Transverse colon (tissue), 4 donors: ENCODE measurements around the gene TTC28. TPM values are rescaled to one million over a fixed set of nuclear protein-coding genes. Genes with fewer than 3 reads are reported as not detected.

ENCODE experiments used
- DNase-seq: peaks from one replicate; pipeline ENCODE4 v3.0.0-alpha.2; 2019
- H3K27ac ChIP-seq, 4 donors: fragments of 200-600 bp; sonication (generic); 2 replicates each; pipeline ENCODE4 v1.5.1; 2016 to 2018; ENCODE audit warnings: inconsistent platforms in 4 of 4
- H3K27me3 ChIP-seq: fragments of 200-600 bp; sonication (generic); 2 replicates; pipeline ENCODE4 v1.5.1; 2017; ENCODE audit warnings: inconsistent platforms
- H3K36me3 ChIP-seq, 4 donors: fragments of 200-600 bp; sonication (generic); 2 replicates each; pipeline ENCODE4 v1.5.1; 2017 to 2019; ENCODE audit warnings: inconsistent platforms in 4 of 4
- H3K4me1 ChIP-seq, 4 donors: fragments of 200-600 bp; sonication (generic); 2 replicates each; pipeline ENCODE4 v1.5.1; 2017 to 2020; ENCODE audit warnings: inconsistent platforms in 4 of 4
- H3K4me3 ChIP-seq, 4 donors: fragments of 200-600 bp; sonication (generic); 1 replicate in 1 of 4; 2 replicates in 3 of 4; pipeline versions ENCODE4 v1.5.1 to v1.6.1; 2017 to 2019; ENCODE audit warnings: inconsistent platforms in 4 of 4
- H3K9me3 ChIP-seq, 2 donors: fragments of 200-600 bp; sonication (generic); 2 replicates each; pipeline ENCODE4 v1.5.1; 2017 to 2019; ENCODE audit warnings: inconsistent platforms in 2 of 2
- EP300 ChIP-seq: sonication (generic); formaldehyde crosslinking; IDR thresholded peaks from one replicate; pipeline ENCODE4 v1.6.1; 2017; ENCODE audit warnings: antibody characterized with exemption, low read depth
- POLR2A ChIP-seq: fragments of 450-650 bp; IDR thresholded peaks from one replicate; pipeline ENCODE4 v1.6.1; 2016; ENCODE audit warnings: antibody characterized with exemption, mild to moderate bottlenecking, moderate library complexity
- POLR2AphosphoS5 ChIP-seq, 3 donors: sonication (generic); formaldehyde crosslinking; IDR thresholded peaks; one replicate each; pipeline ENCODE4 v1.6.1; 2016; ENCODE audit warnings: antibody characterized with exemption in 3 of 3
- WGBS, 2 donors: methylation state at CpG; one replicate each; pipeline ENCODE4 v1.1.5; 2018; ENCODE audit warnings: low coverage in 1 of 2; 5-methylcytosine and 5-hydroxymethylcytosine counted together
- in situ Hi-C, 4 donors: fragments of 200-750 bp; cut with MboI; loops; one replicate each; pipeline versions ENCODE4 v1.15.0 to v1.15.1; 2017; ENCODE audit warnings: low sequenced_read_pairs in 3 of 4, low pct_ligation_motif_present in 1 of 4, low pct_unique_long_range_greater_than_20kb in 1 of 4
- intact Hi-C: fragments of 100-400 bp; cut with DNase I; formaldehyde crosslinking; loops from one replicate; pipeline ENCODE4 v1.15.1; 2023; ENCODE audit warnings: low total_unique reads
- total RNA-seq, 4 donors: library from RNA; depleted of rRNA; stranded (reverse); fragments of >200 nt; gene quantifications; one replicate each; pipeline ENCODE4 v1.1.0, GENCODE V29; 2016
- TF ChIP-seq, protein P1 (sequence below), 5 experiments: fragments of 200-600 bp in 3 of 5; fragments of 450-650 bp in 2 of 5; sonication (generic) in 3 of 5; IDR thresholded peaks; 1 replicate in 2 of 5; 2 replicates in 3 of 5; pipeline ENCODE4 v1.5.1; 2016 to 2017; ENCODE audit warnings: antibody characterized with exemption in 5 of 5, inconsistent platforms in 3 of 5, mild to moderate bottlenecking in 2 of 5, moderate library complexity in 1 of 5

Gene TTC28
- total RNA-seq, 4 donors from 2014 or later: 7.6 to 84.2 (median 12.4) TPM

DNA sequence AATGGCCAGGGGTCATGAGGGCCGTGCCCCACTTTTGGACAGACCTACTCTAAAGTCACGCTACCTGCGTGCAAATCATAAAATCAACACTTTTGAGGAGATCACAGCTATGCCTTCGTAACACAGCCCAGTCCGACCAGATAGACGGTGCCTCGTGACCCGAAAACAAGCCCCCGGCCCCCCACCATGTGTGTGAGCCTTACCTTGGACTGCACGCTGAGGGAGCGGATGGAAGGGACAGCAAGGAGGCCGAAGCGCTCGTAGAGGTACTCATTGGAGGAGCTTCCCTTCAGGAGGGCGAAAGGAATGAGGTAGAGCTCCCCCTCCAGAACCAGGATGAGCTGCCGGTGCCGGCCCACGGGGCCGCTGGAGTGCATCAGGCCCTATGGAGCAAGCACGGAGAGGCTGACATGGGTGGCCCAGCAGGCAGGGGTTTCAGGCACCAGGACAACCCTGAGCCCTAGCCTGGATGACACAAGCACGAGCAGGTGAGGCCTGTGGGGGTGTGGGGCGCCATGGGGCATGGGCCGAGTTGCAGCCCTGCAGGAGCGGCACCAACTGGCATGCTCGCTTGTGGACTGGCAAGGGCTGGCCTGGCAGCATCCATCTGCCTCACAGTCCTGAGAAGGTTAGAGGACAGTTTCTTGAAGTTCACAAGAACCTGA, 678.3 kb downstream of the TTC28 start:
- DNase-seq: no peak
- Histone ChIP-seq H3K4me3 (no peak overlapping the region), H3K9me3 (no peaks in the 10 kb centered on the region), H3K27me3 (no peaks in the 10 kb centered on the region), H3K36me3 (no peaks in the 10 kb centered on the region), H3K27ac (no peak overlapping the region), H3K4me1 (peaks cover 0 to under 1% (median 0%) of the 10 kb centered on the region in 4 donors)
- 95 to 100% methylated on average over 1 to 25 of the region's 25 CpGs for WGBS, 2 donors
- in situ Hi-C loops: loop anchor here in 1 of 4 donors (25.0 kb wide), 1 partner anchor 836 kb away; no protein-coding TSS in a partner anchor
- intact Hi-C loops: loop anchor here (10.0 kb wide), 1 partner anchor 1247 kb away; no protein-coding TSS in a partner anchor
- no peak for TF ChIP-seq EP300
- TF ChIP-seq, protein P1, sequence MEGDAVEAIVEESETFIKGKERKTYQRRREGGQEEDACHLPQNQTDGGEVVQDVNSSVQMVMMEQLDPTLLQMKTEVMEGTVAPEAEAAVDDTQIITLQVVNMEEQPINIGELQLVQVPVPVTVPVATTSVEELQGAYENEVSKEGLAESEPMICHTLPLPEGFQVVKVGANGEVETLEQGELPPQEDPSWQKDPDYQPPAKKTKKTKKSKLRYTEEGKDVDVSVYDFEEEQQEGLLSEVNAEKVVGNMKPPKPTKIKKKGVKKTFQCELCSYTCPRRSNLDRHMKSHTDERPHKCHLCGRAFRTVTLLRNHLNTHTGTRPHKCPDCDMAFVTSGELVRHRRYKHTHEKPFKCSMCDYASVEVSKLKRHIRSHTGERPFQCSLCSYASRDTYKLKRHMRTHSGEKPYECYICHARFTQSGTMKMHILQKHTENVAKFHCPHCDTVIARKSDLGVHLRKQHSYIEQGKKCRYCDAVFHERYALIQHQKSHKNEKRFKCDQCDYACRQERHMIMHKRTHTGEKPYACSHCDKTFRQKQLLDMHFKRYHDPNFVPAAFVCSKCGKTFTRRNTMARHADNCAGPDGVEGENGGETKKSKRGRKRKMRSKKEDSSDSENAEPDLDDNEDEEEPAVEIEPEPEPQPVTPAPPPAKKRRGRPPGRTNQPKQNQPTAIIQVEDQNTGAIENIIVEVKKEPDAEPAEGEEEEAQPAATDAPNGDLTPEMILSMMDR (IDR thresholded peaks at IDR 0.05): no peak
- no peak for TF ChIP-seq POLR2AphosphoS5 (IDR thresholded peaks at IDR 0.05)
- TF ChIP-seq POLR2A: no peak

DNA sequence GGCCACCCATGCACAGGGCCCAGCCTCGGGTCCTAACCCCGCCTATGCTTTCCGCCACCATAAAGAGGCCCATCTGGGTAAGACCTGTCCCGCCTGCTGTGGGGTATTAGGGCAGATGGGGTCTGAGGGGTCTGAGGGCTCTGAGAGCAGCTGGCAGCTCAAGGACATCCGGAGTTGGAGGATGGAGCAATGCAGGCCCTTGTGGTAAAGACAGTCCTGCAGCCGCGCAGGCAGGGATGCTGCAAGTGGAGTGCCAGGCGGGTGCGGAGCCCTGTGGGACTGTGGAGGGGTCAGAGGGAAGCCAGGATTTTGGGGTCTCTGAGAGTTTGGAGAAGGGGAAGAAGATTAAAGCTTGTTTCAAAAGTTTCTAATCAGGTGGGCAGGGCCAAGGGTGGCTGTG, 679.3 kb downstream of the TTC28 start:
- Histone ChIP-seq H3K4me3 (no peak overlapping the region), H3K27me3 (no peaks in the 10 kb centered on the region), H3K4me1 (no peaks in the 10 kb centered on the region), H3K36me3 (no peaks in the 10 kb centered on the region), H3K9me3 (no peaks in the 10 kb centered on the region), H3K27ac (no peak overlapping the region)
- in situ Hi-C loops (loop anchor here in 1 of 4 donors (25.0 kb wide), 1 partner anchor 837 kb away; no protein-coding TSS in a partner anchor), intact Hi-C loops (loop anchor here (10.0 kb wide), 1 partner anchor 1246 kb away; no protein-coding TSS in a partner anchor)
- no peak for DNase-seq
- WGBS, 2 donors: 96 to 100% methylated on average over 2 to 5 of the region's 9 CpGs
- TF ChIP-seq POLR2AphosphoS5 (IDR thresholded peaks at IDR 0.05) (no peak), EP300 (no peak), POLR2A (no peak)
- TF ChIP-seq, protein P1 (IDR thresholded peaks at IDR 0.05): no peak

DNA sequence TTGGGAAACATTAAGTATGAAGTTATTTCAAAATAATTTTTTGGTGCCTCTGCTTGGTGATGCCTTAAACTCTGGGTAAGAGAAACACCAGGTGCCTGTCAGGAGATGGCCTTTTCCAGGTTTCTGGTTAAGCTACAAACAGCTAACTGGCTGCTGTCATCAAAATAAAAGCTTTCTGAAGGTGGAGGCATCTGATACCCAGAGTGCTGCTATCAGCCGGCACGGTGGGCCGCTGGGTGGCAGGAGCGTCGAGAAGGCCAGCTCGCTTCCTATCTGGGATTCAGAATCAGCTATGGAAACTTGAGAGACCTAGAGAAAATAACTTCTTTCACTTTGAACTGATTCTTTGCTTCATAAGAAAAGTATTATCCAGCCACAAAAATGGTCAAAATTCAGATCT, 679.8 kb downstream of the TTC28 start:
- Histone ChIP-seq H3K27ac (no peak overlapping the region), H3K4me1 (no peaks in the 10 kb centered on the region), H3K4me3 (no peak overlapping the region), H3K9me3 (no peaks in the 10 kb centered on the region), H3K27me3 (no peaks in the 10 kb centered on the region), H3K36me3 (no peaks in the 10 kb centered on the region)
- in situ Hi-C loops: loop anchor here in 1 of 4 donors (25.0 kb wide), 1 partner anchor 837 kb away; no protein-coding TSS in a partner anchor
- intact Hi-C loops: loop anchor here (10.0 kb wide), 1 partner anchor 1245 kb away; no protein-coding TSS in a partner anchor
- 94 to 100% methylated on average over 3 to 6 of the region's 6 CpGs for WGBS, 2 donors
- TF ChIP-seq POLR2AphosphoS5 (IDR thresholded peaks at IDR 0.05): no peak
- TF ChIP-seq EP300: no peak
- TF ChIP-seq, protein P1 (IDR thresholded peaks at IDR 0.05): no peak
- no peak for TF ChIP-seq POLR2A
- no peak for DNase-seq

DNA sequence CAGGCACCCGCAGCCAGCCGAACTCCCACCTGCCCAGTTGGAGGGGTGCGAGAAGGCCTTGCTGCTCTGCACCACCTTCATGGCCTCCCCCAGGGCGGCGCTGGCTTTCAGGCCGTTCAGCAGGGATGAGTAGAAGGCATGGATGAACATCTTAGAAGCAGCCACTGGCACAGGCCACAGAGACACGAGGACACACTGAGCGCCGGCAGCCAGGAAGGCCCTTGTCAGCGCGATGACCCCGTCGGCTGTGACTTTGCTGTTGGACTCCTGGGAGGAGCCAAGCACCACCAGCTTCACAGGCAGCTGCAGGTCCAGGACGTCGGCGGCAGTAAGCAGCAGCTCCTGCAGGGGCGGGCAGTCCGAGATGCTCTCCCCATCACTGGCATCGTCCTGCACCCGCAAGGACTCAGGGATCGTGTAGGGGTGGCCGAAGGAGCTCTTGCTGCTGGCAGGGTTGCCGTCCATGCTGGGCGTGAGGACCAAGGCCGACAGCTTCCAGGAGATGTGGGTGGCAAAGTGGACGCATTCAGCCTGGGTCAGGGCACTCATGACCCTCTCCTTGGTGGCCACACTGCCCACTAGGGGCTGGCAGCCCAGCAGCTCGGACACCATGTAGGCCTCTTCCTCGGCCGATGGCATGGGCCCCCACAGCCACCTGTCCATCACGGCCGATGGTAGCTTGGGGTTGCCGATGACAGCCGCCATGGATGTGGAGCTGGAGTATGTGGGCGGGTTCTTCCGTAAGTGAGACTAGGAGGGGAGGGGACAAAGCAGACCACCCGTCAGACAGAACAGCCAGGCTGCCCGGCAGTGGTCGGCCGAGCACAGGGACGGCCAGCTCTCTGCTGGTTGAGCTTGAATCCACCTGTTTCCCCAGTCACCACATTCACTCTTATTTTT, 680.9 kb downstream of the TTC28 start:
- DNase-seq: no peak

More for the DNA sequence above, 680.9 kb downstream of the TTC28 start:
- intact Hi-C loops (no loop called here), in situ Hi-C loops (no loop called here)
- Histone ChIP-seq H3K9me3 (no peaks in the 10 kb centered on the region), H3K27ac (no peak overlapping the region), H3K36me3 (no peaks in the 10 kb centered on the region), H3K27me3 (no peaks in the 10 kb centered on the region), H3K4me1 (no peaks in the 10 kb centered on the region), H3K4me3 (no peak overlapping the region)
- TF ChIP-seq, protein P1 (IDR thresholded peaks at IDR 0.05): no peak
- no peak for TF ChIP-seq EP300
- no peak for TF ChIP-seq POLR2A
- TF ChIP-seq POLR2AphosphoS5 (IDR thresholded peaks at IDR 0.05): no peak
- 93% methylated on average over 40 of the region's 40 CpGs; no CpG with 5 or more reads in 1 of the 2 donors for WGBS, 2 donors
